K562 (cell line): ENCODE data around the gene NT5C1B. TPM values are rescaled to one million over a fixed set of nuclear protein-coding genes. Genes with fewer than 3 reads are reported as not detected.

Experiments used
- AFF1 ChIP-seq, 2 experiments: fragments of 450-650 bp; IDR thresholded peaks; 2 replicates each; pipeline ENCODE4 v1.6.1; 2018; ENCODE audit warnings: mild to moderate bottlenecking in 2 of 2, low read depth in 1 of 2; ENCODE audit not compliant: partially characterized antibody in 2 of 2
- BRCA1 ChIP-seq, 2 experiments: fragments of 450-650 bp in 1 of 2; sonication (generic) in 1 of 2; formaldehyde crosslinking in 1 of 2; IDR thresholded peaks; 2 replicates each; pipeline versions ENCODE4 v1.5.0 to v1.6.1; 2017 to 2020; ENCODE audit warnings: mild to moderate bottlenecking in 1 of 2, missing genetic modification reagents in 1 of 2
- C11orf30 ChIP-seq: fragments of 450-650 bp; IDR thresholded peaks from 2 replicates; pipeline ENCODE4 v1.6.1; 2016; ENCODE audit warnings: low read depth, mild to moderate bottlenecking
- DMBX1 ChIP-seq: fragments of 250-450 bp; sonication (Bioruptor Pico); IDR thresholded peaks from 2 replicates; pipeline ENCODE4 v1.8.0; 2022; ENCODE audit warnings: inconsistent platforms, mild to moderate bottlenecking, moderate library complexity, borderline replicate concordance
- GABPB2 ChIP-seq: fragments of 250-450 bp; sonication (Bioruptor Pico); conservative IDR thresholded peaks from 2 replicates; pipeline ENCODE4 v1.5.1; 2021; ENCODE audit warnings: mild to moderate bottlenecking
- ZNF212 ChIP-seq: fragments of 450-650 bp; formaldehyde crosslinking; IDR thresholded peaks from 2 replicates; pipeline ENCODE4 v1.4.0; 2020; ENCODE audit warnings: mild to moderate bottlenecking
- polyA plus RNA-seq, 8 experiments: library from polyadenylated mRNA; depleted of rRNA in 4 of 8; stranded (reverse) in 5 of 8; unstranded in 3 of 8; fragments of >200 nt; fragmentation: Nextera tagmentation in 2 of 8; fragmentation: Illumina TruSeq in 1 of 8; extraction: Ambion mirVana in 2 of 8; extraction: Trizol in 1 of 8; gene quantifications; 2 replicates each; pipeline versions ENCODE4 v1.2.1 to v1.2.3, GENCODE V29; 2011 to 2014; ENCODE audit warnings: inconsistent platforms in 1 of 8, missing spikeins in 1 of 8
- total RNA-seq, 7 experiments: library from RNA; depleted of rRNA in 6 of 7; stranded (reverse); fragments of >200 nt in 6 of 7; fragmentation: Illumina TruSeq in 2 of 7; extraction: Trizol in 2 of 7; gene quantifications; 2 replicates each; pipeline versions ENCODE4 v1.2.1 to v1.2.3, GENCODE V29; 2011 to 2021; ENCODE audit warnings: low replicate concordance in 1 of 7

NT5C1B gene
- total and polyA plus RNA-seq, 9 of the 15 experiments (the other 6 are each of a cell fraction or from before 2014, with no cell fraction given), result 0.07 TPM; not detected in 8

GRCh38 chr2:18552351-18553077, 36.9 kb downstream of the NT5C1B start (continued):
- peak; percentile 82 for TF ChIP-seq C11orf30
- TF ChIP-seq ZNF212, result no peak
- no peak for TF ChIP-seq BRCA1 (IDR thresholded peaks at IDR 0.05)
- no peak for TF ChIP-seq BRCA1 (CRISPR knock-in tag; IDR thresholded peaks at IDR 0.05)
- TF ChIP-seq DMBX1 (CRISPR knock-in tag), result no peak
- TF ChIP-seq AFF1 (IDR thresholded peaks at IDR 0.05; ENCODE audit: low read depth in 1 of 2, partially characterized antibody in 2 of 2), result no peak
- TF ChIP-seq GABPB2 (CRISPR knock-in tag), result no peak
